Ishikawa (cell line): Measurements from ENCODE around the gene PDE7B.

ENCODE experiments used
- CEBPB ChIP-seq: IDR thresholded peaks from 2 replicates; pipeline ENCODE4 v1.6.1; 2012
- CREB1 ChIP-seq: IDR thresholded peaks from 2 replicates; pipeline ENCODE4 v1.6.1; 2012; ENCODE audit warnings: low read depth
- EGR1 ChIP-seq: IDR thresholded peaks from 2 replicates; pipeline ENCODE4 v1.6.1; 2012
- EP300 ChIP-seq: IDR thresholded peaks from 2 replicates; pipeline ENCODE4 v1.6.1; 2012; ENCODE audit warnings: borderline replicate concordance
- FOXM1 ChIP-seq: IDR thresholded peaks from 2 replicates; pipeline ENCODE4 v1.6.1; 2012; ENCODE audit warnings: low read depth, borderline replicate concordance
- NFIC ChIP-seq: IDR thresholded peaks from 2 replicates; pipeline ENCODE4 v1.6.1; 2012
- RAD21 ChIP-seq: IDR thresholded peaks from 2 replicates; pipeline ENCODE4 v1.6.1; 2012; ENCODE audit warnings: low read depth
- TAF1 ChIP-seq: IDR thresholded peaks from 2 replicates; pipeline ENCODE4 v1.6.1; 2012; ENCODE audit warnings: low read depth, mild to moderate bottlenecking
- TCF12 ChIP-seq: IDR thresholded peaks from 2 replicates; pipeline ENCODE4 v1.6.1; 2012; ENCODE audit warnings: low read depth
- TEAD4 ChIP-seq: IDR thresholded peaks from 2 replicates; pipeline ENCODE4 v1.6.1; 2012
- YY1 ChIP-seq: IDR thresholded peaks from 2 replicates; pipeline ENCODE4 v1.6.1; 2012; ENCODE audit warnings: low read depth
- ZBTB7A ChIP-seq: IDR thresholded peaks from 2 replicates; pipeline ENCODE4 v1.6.1; 2012; ENCODE audit warnings: low read depth
- TF ChIP-seq, protein P1 (sequence below): IDR thresholded peaks from 2 replicates; pipeline ENCODE4 v1.6.1; 2012
- TF ChIP-seq, protein P2 (sequence below): IDR thresholded peaks from 2 replicates; pipeline ENCODE4 v1.6.1; 2012
- TF ChIP-seq, protein P3 (sequence below): IDR thresholded peaks from 2 replicates; pipeline ENCODE4 v1.6.1; 2012; ENCODE audit warnings: low read depth, mild to moderate bottlenecking

The PDE7B gene

GRCh38 chr6:135819665-135820064 is 31.8 kb upstream of the PDE7B start:
- TF ChIP-seq TCF12 (no peak), TAF1 (no peak), ZBTB7A (no peak), TEAD4 (no peak), EGR1 (no peak), NFIC (no peak), EP300 (no peak), CREB1 (no peak), CEBPB (no peak), FOXM1 (no peak), YY1 (no peak), RAD21 (no peak)
- TF ChIP-seq, protein P1, sequence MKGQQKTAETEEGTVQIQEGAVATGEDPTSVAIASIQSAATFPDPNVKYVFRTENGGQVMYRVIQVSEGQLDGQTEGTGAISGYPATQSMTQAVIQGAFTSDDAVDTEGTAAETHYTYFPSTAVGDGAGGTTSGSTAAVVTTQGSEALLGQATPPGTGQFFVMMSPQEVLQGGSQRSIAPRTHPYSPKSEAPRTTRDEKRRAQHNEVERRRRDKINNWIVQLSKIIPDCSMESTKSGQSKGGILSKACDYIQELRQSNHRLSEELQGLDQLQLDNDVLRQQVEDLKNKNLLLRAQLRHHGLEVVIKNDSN: no peak
- TF ChIP-seq, protein P2, sequence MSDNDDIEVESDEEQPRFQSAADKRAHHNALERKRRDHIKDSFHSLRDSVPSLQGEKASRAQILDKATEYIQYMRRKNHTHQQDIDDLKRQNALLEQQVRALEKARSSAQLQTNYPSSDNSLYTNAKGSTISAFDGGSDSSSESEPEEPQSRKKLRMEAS: no peak
- TF ChIP-seq, protein P3, sequence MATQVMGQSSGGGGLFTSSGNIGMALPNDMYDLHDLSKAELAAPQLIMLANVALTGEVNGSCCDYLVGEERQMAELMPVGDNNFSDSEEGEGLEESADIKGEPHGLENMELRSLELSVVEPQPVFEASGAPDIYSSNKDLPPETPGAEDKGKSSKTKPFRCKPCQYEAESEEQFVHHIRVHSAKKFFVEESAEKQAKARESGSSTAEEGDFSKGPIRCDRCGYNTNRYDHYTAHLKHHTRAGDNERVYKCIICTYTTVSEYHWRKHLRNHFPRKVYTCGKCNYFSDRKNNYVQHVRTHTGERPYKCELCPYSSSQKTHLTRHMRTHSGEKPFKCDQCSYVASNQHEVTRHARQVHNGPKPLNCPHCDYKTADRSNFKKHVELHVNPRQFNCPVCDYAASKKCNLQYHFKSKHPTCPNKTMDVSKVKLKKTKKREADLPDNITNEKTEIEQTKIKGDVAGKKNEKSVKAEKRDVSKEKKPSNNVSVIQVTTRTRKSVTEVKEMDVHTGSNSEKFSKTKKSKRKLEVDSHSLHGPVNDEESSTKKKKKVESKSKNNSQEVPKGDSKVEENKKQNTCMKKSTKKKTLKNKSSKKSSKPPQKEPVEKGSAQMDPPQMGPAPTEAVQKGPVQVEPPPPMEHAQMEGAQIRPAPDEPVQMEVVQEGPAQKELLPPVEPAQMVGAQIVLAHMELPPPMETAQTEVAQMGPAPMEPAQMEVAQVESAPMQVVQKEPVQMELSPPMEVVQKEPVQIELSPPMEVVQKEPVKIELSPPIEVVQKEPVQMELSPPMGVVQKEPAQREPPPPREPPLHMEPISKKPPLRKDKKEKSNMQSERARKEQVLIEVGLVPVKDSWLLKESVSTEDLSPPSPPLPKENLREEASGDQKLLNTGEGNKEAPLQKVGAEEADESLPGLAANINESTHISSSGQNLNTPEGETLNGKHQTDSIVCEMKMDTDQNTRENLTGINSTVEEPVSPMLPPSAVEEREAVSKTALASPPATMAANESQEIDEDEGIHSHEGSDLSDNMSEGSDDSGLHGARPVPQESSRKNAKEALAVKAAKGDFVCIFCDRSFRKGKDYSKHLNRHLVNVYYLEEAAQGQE: no peak

DNA sequence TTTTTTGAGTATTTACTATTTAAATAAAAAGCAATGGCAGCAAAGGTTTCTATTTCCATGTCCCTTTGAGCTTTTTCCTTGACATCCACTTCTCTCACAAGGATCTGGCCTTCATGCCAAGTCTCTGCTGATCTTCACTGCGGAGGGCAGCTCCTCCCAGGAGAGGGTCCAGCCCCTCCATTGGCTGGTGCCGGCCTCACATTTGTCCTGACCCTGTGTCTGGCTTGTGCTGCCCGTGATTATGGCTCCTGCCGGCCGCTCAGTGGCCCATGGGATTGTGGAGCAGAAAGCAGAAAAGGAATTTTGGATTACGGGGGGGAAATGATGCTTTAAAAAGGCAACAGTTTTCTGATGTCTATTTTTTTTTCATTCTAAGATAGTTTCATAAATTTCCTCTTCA is 31.2 kb upstream of the PDE7B start:
- TF ChIP-seq FOXM1 (no peak), YY1 (no peak), NFIC (no peak), EGR1 (no peak), CREB1 (no peak), TAF1 (no peak), EP300 (no peak)

DNA sequence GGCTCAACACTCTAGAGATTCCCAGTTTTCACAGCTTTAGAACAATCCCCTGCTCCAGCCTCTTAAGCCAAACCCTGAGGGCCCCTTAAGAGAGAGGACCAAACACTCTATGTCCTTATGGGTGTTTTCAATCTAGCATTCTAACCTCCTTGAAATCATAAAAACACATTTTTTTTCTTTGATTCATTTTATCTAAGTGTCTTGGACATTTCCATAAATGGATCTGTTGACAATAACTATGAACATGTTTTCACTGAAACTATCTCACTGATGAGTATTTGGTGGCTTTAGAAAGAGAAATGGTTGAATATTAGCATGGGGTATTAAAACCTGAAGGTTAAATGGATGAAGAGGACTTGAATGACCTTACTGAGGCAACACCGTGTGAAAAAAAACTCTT is 27.6 kb upstream of the PDE7B start:
- TF ChIP-seq CREB1 (no peak), TAF1 (no peak), CEBPB (no peak), RAD21 (no peak), EP300 (no peak), FOXM1 (no peak), TCF12 (no peak), NFIC (no peak), EGR1 (no peak), TEAD4 (no peak), ZBTB7A (no peak)
- TF ChIP-seq, protein P1: no peak
- TF ChIP-seq, protein P3: no peak

GRCh38 chr6:135826236-135826804 is 25.2 kb upstream of the PDE7B start:
- TF ChIP-seq, protein P3: no peak
- TF ChIP-seq TCF12 (no peak), TAF1 (no peak), NFIC (no peak), YY1 (no peak), EP300 (no peak), CREB1 (no peak), FOXM1 (no peak), RAD21 (no peak), CEBPB (no peak), ZBTB7A (no peak), EGR1 (no peak), TEAD4 (no peak)
- TF ChIP-seq, protein P1: no peak
- TF ChIP-seq, protein P2: no peak
